Right cardiac atrium (tissue), 5 donors: ENCODE data around the gene GSTA4. TPM values are rescaled to one million over a fixed set of nuclear protein-coding genes. Genes with fewer than 3 reads are reported as not detected.
"Not testable (repeated sequence)": the region's sequence is repeated elsewhere in the genome, so short reads cannot be mapped to it uniquely, and the experiment has no call there.

ENCODE experiments used
- ATAC-seq, 2 donors: fragments of 200-7000 bp; cut with Tn5 transposase; one replicate each; pipeline versions ENCODE4 v1.8.0 to v1.9.1; 2020; ENCODE audit warnings: moderate library complexity in 2 of 2, mild to moderate bottlenecking in 1 of 2
- DNase-seq, 3 donors: peaks; one replicate each; pipeline ENCODE4 v3.0.0-alpha.2; 2020
- H3K27ac ChIP-seq: one replicate; pipeline ENCODE4 v1.5.1; 2013; ENCODE audit warnings: mild to moderate bottlenecking, low read length, control low read depth, moderate library complexity
- H3K27me3 ChIP-seq: one replicate; pipeline ENCODE4 v1.6.1; 2013; ENCODE audit not compliant: control insufficient read depth, insufficient read depth
- H3K4me1 ChIP-seq: one replicate; pipeline ENCODE4 v1.6.1; 2013; ENCODE audit warnings: low read length; ENCODE audit not compliant: control insufficient read depth, insufficient read depth
- H3K4me3 ChIP-seq: one replicate; pipeline ENCODE4 v1.5.1; 2013; ENCODE audit warnings: low read length, control low read depth
- H3K9me3 ChIP-seq: one replicate; pipeline ENCODE4 v1.6.1; 2013; ENCODE audit warnings: low read length; ENCODE audit not compliant: control insufficient read depth
- WGBS: extraction: QIAGEN DNeasy Blood & Tissue Kit; methylation state at CpG from one replicate; pipeline ENCODE4 v1.1.7; 2013; 5-methylcytosine and 5-hydroxymethylcytosine counted together
- intact Hi-C, 4 donors: fragments of 100-400 bp; cut with DNase I; formaldehyde crosslinking; loops; one replicate each; pipeline versions ENCODE4 v1.11.0 to v1.14.0; 2022 to 2023
- polyA plus RNA-seq: library from polyadenylated mRNA; stranded (reverse); fragments of 200-250 nt; gene quantifications from one replicate; pipeline ENCODE4 v1.2.3, GENCODE V29; 2013
- total RNA-seq, 4 donors: library from RNA; stranded (reverse); fragmentation: NEBNext Ultra II Directional; extraction: Animal tissue kit (Norgen Biotek cat#: 25700); gene quantifications; one replicate each; pipeline ENCODE4 v1.2.1, GENCODE V29; 2021
- donor health status: healthy with polysubstance abuse.
- donor health status: DM: no; HTN: yes; CAD: no.
- donor health status: DM: no; HTN: no; CAD: no.
- donor health status: DM: no; HTN: yes; CAD: no; lungs with severe emphysema.
- donor health status: DM: yes; HTN: yes; CAD: no.

Gene GSTA4
- total and polyA plus RNA-seq, 5 donors, result 11.5 to 17.6 (median 15.9) TPM

DNA sequence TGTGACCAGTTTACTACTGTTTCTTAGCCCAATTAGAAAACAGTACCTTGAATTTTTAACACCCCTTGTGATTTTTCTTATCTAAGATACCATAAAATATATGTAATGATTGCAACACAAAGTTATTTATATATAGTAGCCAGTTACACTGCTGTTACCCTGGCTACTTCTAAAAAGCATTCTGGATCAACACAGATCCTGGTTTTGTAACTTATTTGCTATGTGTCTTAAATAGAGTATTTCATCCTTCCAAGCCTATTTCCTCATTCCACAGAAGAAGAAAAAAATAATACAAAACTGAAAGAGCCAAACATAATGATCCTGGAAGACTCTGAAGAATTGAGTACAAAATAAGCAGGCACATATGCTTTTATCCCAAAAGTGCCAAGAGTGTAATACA lies 19.0 kb upstream of the GSTA4 start:
- Histone ChIP-seq H3K9me3 (no peaks in the 10 kb centered on the region), H3K27me3 (no peaks in the 10 kb centered on the region), H3K27ac (no peak overlapping the region), H3K4me3 (no peak overlapping the region), H3K4me1 (no peaks in the 10 kb centered on the region)
- intact Hi-C loops, result no loop called here
- ATAC-seq, result no peak
- no peak for DNase-seq

- Histone ChIP-seq H3K27me3 (no peaks in the 10 kb centered on the region), H3K9me3 (no peaks in the 10 kb centered on the region), H3K4me3 (no peak overlapping the region), H3K4me1 (no peaks in the 10 kb centered on the region), H3K27ac (no peak overlapping the region)
- no peak for ATAC-seq
- 88% methylated on average over 1 of the region's 1 CpG for WGBS
- no peak for DNase-seq
- intact Hi-C loops, result no loop called here
Measured at GRCh38 chr6:53011979-53012378, 16.9 kb upstream of the GSTA4 start.

DNA sequence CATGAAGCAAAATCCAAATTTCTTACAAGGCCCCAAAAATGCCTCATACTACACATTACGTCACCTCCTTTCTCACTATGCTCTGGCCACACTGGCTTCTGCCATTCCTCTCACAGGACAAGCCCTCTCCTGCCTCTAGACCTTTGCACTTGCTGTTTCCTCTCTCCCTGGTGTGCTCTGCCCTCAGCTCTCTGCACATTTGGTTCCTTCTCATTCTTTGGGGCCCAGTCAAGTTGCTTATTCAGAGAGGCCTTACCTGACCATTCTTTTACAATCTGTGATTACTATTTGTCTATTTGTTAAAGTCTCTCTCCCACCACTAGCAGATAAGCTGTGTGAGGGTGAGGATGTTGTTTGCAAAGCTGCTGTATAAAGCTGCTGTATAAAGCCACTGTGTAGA lies 15.4 kb upstream of the GSTA4 start:
- no peak overlapping the region for H3K4me3 ChIP-seq
- ATAC-seq (no peak), DNase-seq (no peak)
- intact Hi-C loops, result no loop called here
- 100% methylated on average over 1 of the region's 1 CpG for WGBS
- H3K9me3 ChIP-seq, result no peaks in the 10 kb centered on the region
- no peaks in the 10 kb centered on the region for H3K4me1 ChIP-seq
- H3K27ac ChIP-seq, result no peak overlapping the region
- no peaks in the 10 kb centered on the region for H3K27me3 ChIP-seq

GRCh38 chr6:53009511-53009910 lies 14.4 kb upstream of the GSTA4 start:
- no peak overlapping the region for H3K4me3 ChIP-seq
- intact Hi-C loops, result loop anchor here in 1 of 4 donors (10.0 kb wide), 1 partner anchor 45 kb away; no protein-coding TSS in a partner anchor
- WGBS, result 90% methylated on average over 3 of the region's 3 CpGs

GRCh38 chr6:53009056-53009455 lies 14.0 kb upstream of the GSTA4 start:
- no peaks in the 10 kb centered on the region for H3K4me1 ChIP-seq
- H3K27me3 ChIP-seq, result no peaks in the 10 kb centered on the region
- H3K27ac ChIP-seq, result no peak overlapping the region
- H3K9me3 ChIP-seq, result no peaks in the 10 kb centered on the region
- WGBS, result 76% methylated on average over 2 of the region's 2 CpGs
- ATAC-seq (no peak), DNase-seq (no peak)
- intact Hi-C loops, result loop anchor here in 1 of 4 donors (10.0 kb wide), 1 partner anchor 46 kb away; no protein-coding TSS in a partner anchor
- no peak overlapping the region for H3K4me3 ChIP-seq

More at GRCh38 chr6:53009511-53009910, 14.4 kb upstream of the GSTA4 start:
- H3K4me1 ChIP-seq, result no peaks in the 10 kb centered on the region
- H3K9me3 ChIP-seq, result no peaks in the 10 kb centered on the region
- DNase-seq (no peak), ATAC-seq (no peak)
- no peak overlapping the region for H3K27ac ChIP-seq
- H3K27me3 ChIP-seq, result no peaks in the 10 kb centered on the region

DNA sequence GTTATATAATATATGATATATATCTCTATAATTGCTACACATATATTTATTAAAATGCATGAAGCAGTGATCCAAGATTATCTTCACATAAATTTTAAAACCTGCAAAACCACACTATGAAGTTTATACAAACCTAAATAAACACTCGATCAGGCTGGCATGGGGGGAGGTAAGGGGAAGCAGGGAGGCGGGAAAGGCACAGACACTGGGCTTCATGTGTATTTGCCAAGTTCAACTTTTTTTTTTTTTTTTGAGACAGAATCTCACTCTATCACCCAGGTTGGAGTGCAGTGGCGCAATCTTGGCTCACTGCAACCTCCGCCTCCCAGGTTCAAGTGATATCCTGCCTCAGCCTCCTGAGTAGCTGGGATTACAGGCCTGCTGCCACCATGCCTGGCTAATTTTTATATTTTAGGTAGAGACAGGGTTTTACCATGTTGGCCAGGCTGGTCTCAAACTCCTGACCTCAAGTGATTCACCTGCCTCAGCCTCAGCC lies 13.2 kb upstream of the GSTA4 start:
- 97% methylated on average over 4 of the region's 4 CpGs for WGBS
- ATAC-seq, H3K27ac ChIP-seq, DNase-seq, H3K27me3 ChIP-seq, H3K9me3 ChIP-seq, H3K4me3 ChIP-seq, H3K4me1 ChIP-seq: not testable (repeated sequence)
- intact Hi-C loops, result loop anchor here in 1 of 4 donors (10.0 kb wide), 1 partner anchor 47 kb away; no protein-coding TSS in a partner anchor

DNA sequence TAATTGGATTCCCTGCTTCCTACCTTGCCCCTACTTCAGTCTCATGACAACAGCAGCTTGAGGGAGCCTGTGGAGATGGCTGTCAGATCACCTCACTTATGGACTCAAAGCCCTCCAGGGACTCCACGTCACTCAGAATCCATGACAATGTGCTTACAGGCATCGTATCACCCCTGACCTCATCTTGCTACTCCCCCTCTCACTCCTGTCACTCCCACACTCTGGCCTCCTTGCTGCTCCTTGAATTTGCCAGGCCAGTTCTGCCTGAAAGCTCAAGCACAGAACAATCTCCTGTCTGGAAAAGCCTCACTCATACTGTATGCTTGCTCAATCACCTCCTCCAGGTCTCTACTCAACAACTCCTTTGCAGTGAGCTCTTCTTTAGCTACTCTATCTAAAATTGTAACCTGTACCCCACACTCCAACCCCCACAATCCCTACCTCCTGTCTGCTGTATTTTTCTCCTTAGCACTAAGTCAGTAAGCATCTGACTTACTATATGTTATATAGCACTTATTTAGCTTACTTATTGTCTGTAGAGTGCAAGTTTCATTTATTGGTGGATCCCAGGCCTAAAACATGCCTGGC lies 10.7 kb upstream of the GSTA4 start:
- H3K9me3 ChIP-seq, result no peaks in the 10 kb centered on the region
- H3K27me3 ChIP-seq, result no peaks in the 10 kb centered on the region
- ATAC-seq (no peak), DNase-seq (no peak)
- no peak overlapping the region for H3K4me3 ChIP-seq
- no peak overlapping the region for H3K27ac ChIP-seq
- no peaks in the 10 kb centered on the region for H3K4me1 ChIP-seq
- 62% methylated on average over 2 of the region's 2 CpGs for WGBS
- intact Hi-C loops, result loop anchor here in 1 of 4 donors (10.0 kb wide), 1 partner anchor 49 kb away; no protein-coding TSS in a partner anchor

DNA sequence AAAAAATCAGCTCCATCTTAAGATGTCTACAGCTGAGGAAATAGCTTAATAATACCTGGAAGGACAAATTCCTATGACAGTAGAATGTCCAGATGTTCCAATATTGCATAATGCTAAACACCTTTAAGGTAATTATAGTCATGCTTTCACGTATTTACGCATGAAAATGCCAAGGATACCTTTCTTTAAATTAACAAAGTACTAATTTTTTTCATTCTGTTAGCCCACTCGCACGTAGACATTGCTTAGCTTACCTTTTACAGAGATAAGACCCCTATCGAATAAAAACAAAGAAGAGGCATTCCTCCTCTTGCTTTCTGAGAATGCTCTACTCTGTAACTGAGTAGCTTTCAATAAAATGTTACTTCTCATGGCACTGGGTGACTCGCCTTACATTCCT lies 4.4 kb upstream of the GSTA4 start:
- ATAC-seq (no peak), DNase-seq (no peak)
- Histone ChIP-seq H3K4me3 (no peak overlapping the region), H3K9me3 (no peaks in the 10 kb centered on the region), H3K27me3 (no peaks in the 10 kb centered on the region), H3K4me1 (no peaks in the 10 kb centered on the region), H3K27ac (no peak overlapping the region)
- intact Hi-C loops, result loop anchor here in 1 of 4 donors (5.0 kb wide), 1 partner anchor 712 kb away; no protein-coding TSS in a partner anchor
- 84% methylated on average over 6 of the region's 6 CpGs for WGBS

DNA sequence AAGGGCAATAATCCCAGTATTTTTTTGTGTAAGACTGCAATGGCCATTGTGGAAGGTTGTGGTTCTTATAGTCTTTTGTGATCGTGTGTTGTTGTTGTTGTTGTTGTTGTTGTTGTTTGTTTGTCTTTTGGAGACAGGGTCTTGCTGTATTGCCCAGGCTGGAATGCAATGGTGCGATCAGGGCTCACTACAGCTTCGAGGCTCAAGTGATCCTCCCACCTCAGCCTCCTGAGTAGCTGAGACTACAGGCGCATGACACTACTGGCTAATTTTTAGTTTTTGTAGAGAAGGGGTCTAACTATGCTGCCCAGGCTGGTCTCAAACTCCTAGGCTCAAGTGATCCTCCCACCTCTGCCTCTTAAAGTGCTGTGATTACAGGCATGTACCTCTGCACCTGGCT lies 3.5 kb upstream of the GSTA4 start:
- WGBS, result 94% methylated on average over 4 of the region's 4 CpGs
- H3K27me3 ChIP-seq, result no peaks in the 10 kb centered on the region
- no peak overlapping the region for H3K27ac ChIP-seq
- H3K4me1 ChIP-seq, result no peaks in the 10 kb centered on the region
- DNase-seq (no peak), ATAC-seq (no peak)
- no peak overlapping the region for H3K4me3 ChIP-seq
- no peaks in the 10 kb centered on the region for H3K9me3 ChIP-seq
- intact Hi-C loops, result loop anchor here in 1 of 4 donors (5.0 kb wide), 1 partner anchor 711 kb away; no protein-coding TSS in a partner anchor

GRCh38 chr6:52995913-52996645 lies 995 bp upstream of the GSTA4 start:
- 17% methylated on average over 21 of the region's 21 CpGs for WGBS

GRCh38 chr6:52994839-52995088 lies 320 bp downstream of the GSTA4 start:
- intact Hi-C loops, result loop anchor here in 2 of 4 donors (2.0 to 5.0 kb wide), 2 partner anchors 70 to 707 kb away; partner anchors contain the start of gene FBXO9 (in 1 of the 2)
- Histone ChIP-seq H3K27ac (peak overlapping the region; percentile 92), H3K27me3 (no peaks in the 10 kb centered on the region), H3K9me3 (no peaks in the 10 kb centered on the region), H3K4me3 (peak overlapping the region; percentile 61), H3K4me1 (no peaks in the 10 kb centered on the region)
- DNase-seq, result peak; percentile 33 to 80 (median 72)
- peak; percentile 44 to 51 for ATAC-seq
- WGBS, result under 1% methylated on average over 13 of the region's 13 CpGs

More at GRCh38 chr6:52995913-52996645, 995 bp upstream of the GSTA4 start:
- Histone ChIP-seq H3K27me3 (no peaks in the 10 kb centered on the region), H3K4me3 (peak overlapping the region; percentile 39), H3K27ac (peak overlapping the region; percentile 65), H3K4me1 (no peaks in the 10 kb centered on the region), H3K9me3 (no peaks in the 10 kb centered on the region)
- ATAC-seq (peak in 1 of 2 donors; percentile 18), DNase-seq (peak; percentile 49 to 78 (median 58))
- intact Hi-C loops, result loop anchor here in 2 of 4 donors (2.0 to 5.0 kb wide), 2 partner anchors 69 to 709 kb away; partner anchors contain the start of gene FBXO9 (in 1 of the 2)
